Smooth muscle cell (in vitro differentiated cells): ENCODE results near the gene EPHA2. TPM values are rescaled to one million over a fixed set of nuclear protein-coding genes. Genes with fewer than 3 reads are reported as not detected.

Experiments
- DNase-seq: peaks from one replicate; lab custom pipeline; 2025; ENCODE audit not compliant: unreplicated experiment; lab: John Stamatoyannopoulos, UW
- H2AFZ ChIP-seq: fragments of 200-600 bp; sonication (generic); 2 replicates; pipeline ENCODE4 v1.6.0; 2016; ENCODE audit warnings: antibody characterized with exemption, low read depth, mild to moderate bottlenecking
- H3F3A ChIP-seq: fragments of 200-600 bp; sonication (generic); 2 replicates; pipeline ENCODE4 v1.6.0; 2017; ENCODE audit warnings: antibody characterized with exemption, low read depth
- H3K27ac ChIP-seq: fragments of 200-600 bp; sonication (generic); 2 replicates; pipeline ENCODE4 v1.5.1; 2016; ENCODE audit warnings: low read depth, mild to moderate bottlenecking
- H3K27me3 ChIP-seq: fragments of 200-600 bp; sonication (generic); 2 replicates; pipeline ENCODE4 v1.6.1; 2016; ENCODE audit warnings: low read depth, mild to moderate bottlenecking
- H3K36me3 ChIP-seq: fragments of 200-600 bp; sonication (generic); 2 replicates; pipeline ENCODE4 v1.5.1; 2016; ENCODE audit warnings: low read depth
- H3K4me1 ChIP-seq: fragments of 200-600 bp; sonication (generic); 2 replicates; pipeline ENCODE4 v1.5.1; 2016; ENCODE audit warnings: low read depth
- H3K4me2 ChIP-seq: fragments of 200-600 bp; sonication (generic); 2 replicates; pipeline ENCODE4 v1.6.0; 2016; ENCODE audit warnings: mild to moderate bottlenecking
- H3K4me3 ChIP-seq: fragments of 200-600 bp; sonication (generic); 2 replicates; pipeline ENCODE4 v1.5.1; 2016; ENCODE audit warnings: mild to moderate bottlenecking
- H3K79me2 ChIP-seq: fragments of 200-600 bp; sonication (generic); 2 replicates; pipeline ENCODE4 v1.6.0; 2016; ENCODE audit warnings: low read depth, mild to moderate bottlenecking
- H3K9ac ChIP-seq: fragments of 200-600 bp; sonication (generic); 2 replicates; pipeline ENCODE4 v1.6.0; 2016; ENCODE audit warnings: low read depth
- H3K9me3 ChIP-seq: fragments of 200-600 bp; sonication (generic); replicated peaks from 2 replicates; pipeline ENCODE4 v1.5.1; 2016; ENCODE audit warnings: low read depth
- H4K20me1 ChIP-seq: fragments of 200-600 bp; sonication (generic); 2 replicates; pipeline ENCODE4 v1.6.0; 2016; ENCODE audit warnings: low read depth
- CTCF ChIP-seq: fragments of 200-600 bp; sonication (generic); IDR thresholded peaks from 2 replicates; pipeline ENCODE4 v1.5.1; 2017; ENCODE audit warnings: borderline replicate concordance, mild to moderate bottlenecking, antibody characterized with exemption; ENCODE audit not compliant: insufficient read depth, poor library complexity, severe bottlenecking
- WGBS: methylation state at CpG from one replicate; pipeline ENCODE4 v1.1.7; 2016; ENCODE audit warnings: low lambda C conversion rate; 5-methylcytosine and 5-hydroxymethylcytosine counted together
- polyA plus RNA-seq: library from polyadenylated mRNA; unstranded; fragments of >200 nt; fragmentation: Nextera tagmentation; extraction: Ambion mirVana; gene quantifications from 2 replicates; pipeline ENCODE4 v1.2.1, GENCODE V29; 2016
- total RNA-seq: library from RNA; depleted of rRNA; stranded (reverse); fragments of >200 nt; gene quantifications from 2 replicates; pipeline ENCODE4 v1.2.3, GENCODE V29; 2014

EPHA2 gene
- total and polyA plus RNA-seq, 2 experiments from 2014 or later, result 27.3 to 34.8 TPM

GRCh38 chr1:16077406-16078245 is 78.2 kb downstream of the EPHA2 start:
- 85% methylated on average over 12 of the region's 12 CpGs for WGBS
- H3K27me3 ChIP-seq, result peaks cover 8% of the 10 kb centered on the region
- no peaks in the 10 kb centered on the region for H3F3A ChIP-seq
- H3K4me1 ChIP-seq, result peaks cover 8% of the 10 kb centered on the region
- H3K27ac ChIP-seq, result no peak overlapping the region
- H3K36me3 ChIP-seq, result no peaks in the 10 kb centered on the region
- H3K4me2 ChIP-seq, result no peak overlapping the region
- no peak for TF ChIP-seq CTCF
- no peaks in the 10 kb centered on the region for H3K79me2 ChIP-seq
- no peaks in the 10 kb centered on the region for H4K20me1 ChIP-seq
- DNase-seq, result no peak
- no peak overlapping the region for H2AFZ ChIP-seq
- H3K9me3 ChIP-seq, result no peaks in the 10 kb centered on the region
- no peak overlapping the region for H3K4me3 ChIP-seq
- no peak overlapping the region for H3K9ac ChIP-seq

- H3K79me2 ChIP-seq, result no peaks in the 10 kb centered on the region
- no peak overlapping the region for H3K4me3 ChIP-seq
- no peak overlapping the region for H3K9ac ChIP-seq
- no peaks in the 10 kb centered on the region for H3K36me3 ChIP-seq
- no peaks in the 10 kb centered on the region for H4K20me1 ChIP-seq
- H3K4me2 ChIP-seq, result no peak overlapping the region
- DNase-seq, result no peak
- H3K9me3 ChIP-seq, result no peaks in the 10 kb centered on the region
- no peaks in the 10 kb centered on the region for H3F3A ChIP-seq
- peaks cover 8% of the 10 kb centered on the region for H3K4me1 ChIP-seq
- H2AFZ ChIP-seq, result no peak overlapping the region
- no peak overlapping the region for H3K27ac ChIP-seq
- TF ChIP-seq CTCF, result no peak
- 89% methylated on average over 11 of the region's 11 CpGs for WGBS
- H3K27me3 ChIP-seq, result peaks cover 10% of the 10 kb centered on the region
Measured at GRCh38 chr1:16076865-16077238, 79.0 kb downstream of the EPHA2 start.

- no peaks in the 10 kb centered on the region for H4K20me1 ChIP-seq
- peak overlapping the region; percentile 55 for H3K27ac ChIP-seq
- WGBS, result 66% methylated on average over 14 of the region's 14 CpGs
- peak; percentile 38 for DNase-seq
- peaks cover 8% of the 10 kb centered on the region for H3K4me1 ChIP-seq
- no peak for TF ChIP-seq CTCF
- peak overlapping the region; percentile 43 for H3K9ac ChIP-seq
- no peak overlapping the region for H2AFZ ChIP-seq
- no peak overlapping the region for H3K4me3 ChIP-seq
- H3K79me2 ChIP-seq, result no peaks in the 10 kb centered on the region
- peaks cover 10% of the 10 kb centered on the region for H3K27me3 ChIP-seq
- no peaks in the 10 kb centered on the region for H3K9me3 ChIP-seq
- no peaks in the 10 kb centered on the region for H3F3A ChIP-seq
- H3K4me2 ChIP-seq, result peak overlapping the region; percentile 48
- H3K36me3 ChIP-seq, result no peaks in the 10 kb centered on the region
Measured at GRCh38 chr1:16076031-16076864, 79.6 kb downstream of the EPHA2 start.
